Measurements from ENCODE around the gene IYD. TPM values are rescaled to one million over a fixed set of nuclear protein-coding genes. Genes with fewer than 3 reads are reported as not detected.

IYD gene
- total RNA-seq, 2 experiments from 2014 or later = not detected

GRCh38 chr6:150345781-150346180 is 23.0 kb upstream of the IYD start:
- CTCF ChIA-PET (ENCODE audit: unreplicated experiment) = no interaction called here
- intact Hi-C loops (cut with micrococcal nuclease; ENCODE audit: unreplicated experiment) = loop anchor here (2.0 to 5.0 kb wide), 2 partner anchors 49 to 338 kb away; no protein-coding TSS in a partner anchor

GRCh38 chr6:150346346-150346745 is 22.5 kb upstream of the IYD start:
- Histone ChIP-seq H2AFZ (ENCODE audit: low read length) (no peak overlapping the region), H3K27ac (ENCODE audit: low read depth, low read length, poor library complexity, severe bottlenecking) (no peak overlapping the region), H3K4me2 (ENCODE audit: low read length) (no peak overlapping the region), H3K36me3 (ENCODE audit: insufficient read depth, low read length) (no peaks in the 10 kb centered on the region), H3K4me3 (ENCODE audit: low read depth, low read length, poor library complexity, severe bottlenecking) (no peak overlapping the region), H4K20me1 (ENCODE audit: insufficient read depth, low read length) (no peaks in the 10 kb centered on the region), H3K4me1 (ENCODE audit: insufficient read depth, low read length, poor library complexity, severe bottlenecking) (peaks cover 36% of the 10 kb centered on the region), H3K9me3 (ENCODE audit: low read length) (no peaks in the 10 kb centered on the region), H3K79me2 (ENCODE audit: insufficient read depth, low read depth, low read length) (no peaks in the 10 kb centered on the region), H3K9me2 (ENCODE audit: insufficient read depth, low read length) (no peaks in the 10 kb centered on the region)
- intact Hi-C loops (cut with micrococcal nuclease; ENCODE audit: unreplicated experiment) = loop anchor here (5.0 kb wide), 1 partner anchor 339 kb away; no protein-coding TSS in a partner anchor
- ChIA-PET POLR2A (interaction anchor here (1.0 kb wide), 1 partner anchor 49 kb away, joined by 4 read pairs; no protein-coding TSS in a partner anchor), CTCF (ENCODE audit: unreplicated experiment) (no interaction called here)
- DNase-seq (ENCODE audit: low spot score) = no peak
- BruUV-seq (replicated peaks) = no TSS peak
- TF ChIP-seq CTCF (conservative IDR thresholded peaks at IDR 0.05; ENCODE audit: low read length) = no peak
- no peak for TF ChIP-seq EZH2phosphoT487 (IDR thresholded peaks at IDR 0.05; ENCODE audit: borderline replicate concordance, low read depth, low read length)

More at GRCh38 chr6:150345781-150346180, 23.0 kb upstream of the IYD start:
- no peaks in the 10 kb centered on the region for H3K79me2 ChIP-seq (ENCODE audit: insufficient read depth, low read depth, low read length)
- H2AFZ ChIP-seq (ENCODE audit: low read length) = no peak overlapping the region
- TF ChIP-seq EZH2phosphoT487 (IDR thresholded peaks at IDR 0.05; ENCODE audit: borderline replicate concordance, low read depth, low read length) (no peak), CTCF (conservative IDR thresholded peaks at IDR 0.05; ENCODE audit: low read length) (no peak)
- H3K4me1 ChIP-seq (ENCODE audit: insufficient read depth, low read length, poor library complexity, severe bottlenecking) = peaks cover 36% of the 10 kb centered on the region
- no TSS peak for BruUV-seq (replicated peaks)
- no peak for DNase-seq (ENCODE audit: low spot score)
- H4K20me1 ChIP-seq (ENCODE audit: insufficient read depth, low read length) = no peaks in the 10 kb centered on the region
- H3K9me3 ChIP-seq (ENCODE audit: low read length) = no peaks in the 10 kb centered on the region
- H3K36me3 ChIP-seq (ENCODE audit: insufficient read depth, low read length) = no peaks in the 10 kb centered on the region
- POLR2A ChIA-PET = interaction anchor here (1.0 kb wide), 1 partner anchor 50 kb away, joined by 4 read pairs; no protein-coding TSS in a partner anchor
- H3K27ac ChIP-seq (ENCODE audit: low read depth, low read length, poor library complexity, severe bottlenecking) = no peak overlapping the region
- H3K9me2 ChIP-seq (ENCODE audit: insufficient read depth, low read length) = no peaks in the 10 kb centered on the region
- peak overlapping the region; percentile 10 for H3K4me2 ChIP-seq (ENCODE audit: low read length)
- H3K4me3 ChIP-seq (ENCODE audit: low read depth, low read length, poor library complexity, severe bottlenecking) = no peak overlapping the region

- Histone ChIP-seq H3K27ac (ENCODE audit: low read depth, low read length, poor library complexity, severe bottlenecking) (peak overlapping the region; percentile 76), H3K9me3 (ENCODE audit: low read length) (no peaks in the 10 kb centered on the region), H2AFZ (ENCODE audit: low read length) (peak overlapping the region; percentile 96), H3K4me1 (ENCODE audit: insufficient read depth, low read length, poor library complexity, severe bottlenecking) (peaks cover 36% of the 10 kb centered on the region), H4K20me1 (ENCODE audit: insufficient read depth, low read length) (no peaks in the 10 kb centered on the region), H3K9me2 (ENCODE audit: insufficient read depth, low read length) (no peaks in the 10 kb centered on the region), H3K36me3 (ENCODE audit: insufficient read depth, low read length) (no peaks in the 10 kb centered on the region), H3K4me2 (ENCODE audit: low read length) (peak overlapping the region; percentile 59), H3K79me2 (ENCODE audit: insufficient read depth, low read depth, low read length) (no peaks in the 10 kb centered on the region), H3K4me3 (ENCODE audit: low read depth, low read length, poor library complexity, severe bottlenecking) (peak overlapping the region; percentile 27)
- peak; percentile 93 for DNase-seq (ENCODE audit: low spot score)
- TF ChIP-seq EZH2phosphoT487 (IDR thresholded peaks at IDR 0.05; ENCODE audit: borderline replicate concordance, low read depth, low read length) = no peak
- no peak for TF ChIP-seq CTCF (conservative IDR thresholded peaks at IDR 0.05; ENCODE audit: low read length)
- ChIA-PET POLR2A (interaction anchor here (1.5 kb wide), 1 partner anchor 267 kb away, joined by 4 read pairs; no protein-coding TSS in a partner anchor), CTCF (ENCODE audit: unreplicated experiment) (no interaction called here)
- no TSS peak for BruUV-seq (replicated peaks)
- intact Hi-C loops (cut with micrococcal nuclease; ENCODE audit: unreplicated experiment) = loop anchor here (5.0 kb wide), 1 partner anchor 341 kb away; no protein-coding TSS in a partner anchor
Observed at GRCh38 chr6:150347845-150348244, 21.0 kb upstream of the IYD start.

Data from OCI-LY7 (cell line).